ENCODE data around the gene CHIC2. TPM values are rescaled to one million over a fixed set of nuclear protein-coding genes. Genes with fewer than 3 reads are reported as not detected.

Gene CHIC2
- total RNA-seq, 1 experiment from 2014 or later = 8.2 TPM

DNA sequence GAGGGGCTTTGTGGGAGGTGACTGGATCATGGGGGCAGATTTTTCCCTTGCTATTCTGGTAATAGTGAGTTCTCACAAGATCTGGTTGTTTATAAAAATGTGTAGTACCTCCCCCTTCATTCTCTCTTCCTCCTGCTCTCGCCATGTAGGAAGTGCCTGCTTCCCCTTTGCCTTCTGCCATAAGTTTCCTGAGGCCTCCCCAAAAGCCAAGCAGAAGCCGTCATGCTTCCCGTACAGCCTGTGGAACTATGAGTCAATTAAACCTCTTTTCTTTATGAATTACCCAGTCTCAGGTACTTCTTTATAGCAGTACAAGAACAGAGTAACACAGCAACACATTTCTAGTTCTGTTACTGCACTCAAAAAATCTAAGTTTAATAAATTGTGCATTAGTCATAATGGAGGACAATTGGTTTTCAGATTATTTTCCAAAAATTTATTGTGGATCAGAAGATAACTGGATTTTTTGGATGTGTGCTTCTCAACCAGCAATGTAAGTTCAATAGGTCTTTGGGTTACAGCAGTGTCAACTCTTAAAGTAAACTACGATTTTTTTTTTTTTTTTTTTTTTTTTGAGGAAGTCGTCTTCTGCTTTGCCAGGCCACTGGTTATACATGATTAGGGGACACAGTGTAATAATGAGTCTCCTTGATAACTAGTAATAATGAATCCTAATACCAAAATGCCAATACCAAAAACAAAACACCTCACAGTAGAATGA lies 69.9 kb downstream of the CHIC2 start:
- no peak overlapping the region for H3K18ac ChIP-seq (ENCODE audit: insufficient read length, low read depth, low read length)
- TF ChIP-seq, protein P1, sequence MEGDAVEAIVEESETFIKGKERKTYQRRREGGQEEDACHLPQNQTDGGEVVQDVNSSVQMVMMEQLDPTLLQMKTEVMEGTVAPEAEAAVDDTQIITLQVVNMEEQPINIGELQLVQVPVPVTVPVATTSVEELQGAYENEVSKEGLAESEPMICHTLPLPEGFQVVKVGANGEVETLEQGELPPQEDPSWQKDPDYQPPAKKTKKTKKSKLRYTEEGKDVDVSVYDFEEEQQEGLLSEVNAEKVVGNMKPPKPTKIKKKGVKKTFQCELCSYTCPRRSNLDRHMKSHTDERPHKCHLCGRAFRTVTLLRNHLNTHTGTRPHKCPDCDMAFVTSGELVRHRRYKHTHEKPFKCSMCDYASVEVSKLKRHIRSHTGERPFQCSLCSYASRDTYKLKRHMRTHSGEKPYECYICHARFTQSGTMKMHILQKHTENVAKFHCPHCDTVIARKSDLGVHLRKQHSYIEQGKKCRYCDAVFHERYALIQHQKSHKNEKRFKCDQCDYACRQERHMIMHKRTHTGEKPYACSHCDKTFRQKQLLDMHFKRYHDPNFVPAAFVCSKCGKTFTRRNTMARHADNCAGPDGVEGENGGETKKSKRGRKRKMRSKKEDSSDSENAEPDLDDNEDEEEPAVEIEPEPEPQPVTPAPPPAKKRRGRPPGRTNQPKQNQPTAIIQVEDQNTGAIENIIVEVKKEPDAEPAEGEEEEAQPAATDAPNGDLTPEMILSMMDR (conservative IDR thresholded peaks at IDR 0.05) = no peak
- no peak overlapping the region for H4K91ac ChIP-seq (ENCODE audit: insufficient read length, low read depth, low read length)
- H3K4me1 ChIP-seq (ENCODE audit: insufficient read depth, low read length) = no peaks in the 10 kb centered on the region
- no peak overlapping the region for H3K9ac ChIP-seq (ENCODE audit: extremely low read depth, insufficient read length, low read length)
- H3K9me3 ChIP-seq (ENCODE audit: control insufficient read depth, low read depth, low read length) = no peaks in the 10 kb centered on the region
- H3K4me3 Mint-ChIP-seq = no peak overlapping the region
- H3K56ac ChIP-seq (ENCODE audit: insufficient read length, low read depth, low read length) = no peak overlapping the region
- H2AK5ac ChIP-seq (ENCODE audit: insufficient read length, low read length) = no peak overlapping the region
- no peak overlapping the region for H2BK20ac ChIP-seq (ENCODE audit: low read depth, low read length, poor library complexity, severe bottlenecking)
- no peak overlapping the region for H3K14ac ChIP-seq (ENCODE audit: insufficient read depth, low read length)
- H4K8ac ChIP-seq (replicated peaks; ENCODE audit: insufficient read length, low read depth, low read length) = no peak overlapping the region
- no peak overlapping the region for H4K5ac ChIP-seq (ENCODE audit: insufficient read length, low read depth, low read length)
- no peak for DNase-seq
- no peaks in the 10 kb centered on the region for H4K20me1 ChIP-seq (ENCODE audit: control insufficient read depth, insufficient read depth, insufficient read length)
- no peaks in the 10 kb centered on the region for H3K36me3 Mint-ChIP-seq (ENCODE audit: insufficient read depth in 1 of 3, low read depth in 3 of 3)
- no peaks in the 10 kb centered on the region for H3K9me3 Mint-ChIP-seq
- H3K23ac ChIP-seq (ENCODE audit: insufficient read length, low read depth, low read length) = no peak overlapping the region
- no peak overlapping the region for H3K27ac Mint-ChIP-seq
- no peak overlapping the region for H2BK120ac ChIP-seq (ENCODE audit: low read depth, low read length, poor library complexity, severe bottlenecking)
- no CpG with 5 or more reads among the region's 5 CpGs for WGBS (ENCODE audit: extremely low coverage, insufficient read length, low lambda C conversion rate)
- no peak overlapping the region for H2BK15ac ChIP-seq (ENCODE audit: low read depth, low read length)
- H3K4ac ChIP-seq (ENCODE audit: low read depth, low read length) = no peak overlapping the region
- H3K23me2 ChIP-seq (ENCODE audit: insufficient read length, low read depth, low read length, poor library complexity, severe bottlenecking) = no peaks in the 10 kb centered on the region
- H3K27me3 ChIP-seq (ENCODE audit: insufficient read depth, low read length) = no peaks in the 10 kb centered on the region
- H2BK12ac ChIP-seq (ENCODE audit: insufficient read length, low read depth, low read length) = no peak overlapping the region
- no peak overlapping the region for H3T11ph ChIP-seq (ENCODE audit: low read length)
- no peak overlapping the region for H2AFZ ChIP-seq (ENCODE audit: low read length)
- no peak overlapping the region for H2BK5ac ChIP-seq (ENCODE audit: insufficient read length, low read length)
- no peaks in the 10 kb centered on the region for H3K27me3 Mint-ChIP-seq (ENCODE audit: low read depth)
- no peak overlapping the region for H3K4me2 ChIP-seq (ENCODE audit: insufficient read depth, insufficient read length, low read length)
- no peaks in the 10 kb centered on the region for H3K79me1 ChIP-seq (ENCODE audit: insufficient read depth, low read depth, low read length, poor library complexity, severe bottlenecking)
- H3K27ac ChIP-seq (ENCODE audit: insufficient read length, low read depth, low read length) = no peak overlapping the region
- peaks cover 12 to 13% of the 10 kb centered on the region in 2 experiments for H3K4me1 Mint-ChIP-seq
- no peaks in the 10 kb centered on the region for H3K79me2 ChIP-seq (ENCODE audit: insufficient read depth, low read length)
